Sigmoid colon (tissue), 4 donors: ENCODE results near the gene ERFL.

Experiments used
- CTCF ChIP-seq, 4 experiments: fragments of 450-650 bp in 3 of 4; fragments of 200-600 bp in 1 of 4; IDR thresholded peaks; one replicate each; pipeline ENCODE4 v1.5.1; 2016 to 2019; ENCODE audit warnings: antibody characterized with exemption in 4 of 4, mild to moderate bottlenecking in 3 of 4, moderate library complexity in 2 of 4
- EP300 ChIP-seq, 4 donors: sonication (generic); formaldehyde crosslinking; IDR thresholded peaks; one replicate each; pipeline ENCODE4 v1.6.1; 2017; ENCODE audit warnings: antibody characterized with exemption in 4 of 4
- POLR2A ChIP-seq, 2 donors: fragments of 450-650 bp; IDR thresholded peaks; one replicate each; pipeline ENCODE4 v1.6.1; 2016; ENCODE audit warnings: antibody characterized with exemption in 2 of 2, mild to moderate bottlenecking in 2 of 2, moderate library complexity in 2 of 2
- POLR2AphosphoS5 ChIP-seq, 4 donors: sonication (generic); formaldehyde crosslinking; IDR thresholded peaks; one replicate each; pipeline ENCODE4 v1.6.1; 2017; ENCODE audit warnings: antibody characterized with exemption in 4 of 4

- TF ChIP-seq CTCF (IDR thresholded peaks at IDR 0.05) = no peak
- no peak for TF ChIP-seq POLR2A (IDR thresholded peaks at IDR 0.05)
- TF ChIP-seq POLR2AphosphoS5 (IDR thresholded peaks at IDR 0.05) = no peak
- no peak for TF ChIP-seq EP300 (IDR thresholded peaks at IDR 0.05)
Observed at GRCh38 chr19:41893899-41894298, 34.4 kb downstream of the ERFL start.
